NCI-H446 (cell line): ENCODE results near the gene KIF15.
A peak's percentile ranks its signal among the peaks of the same experiment; 100 is the strongest.

ENCODE experiments used
- DNase-seq, 2 experiments: peaks; one replicate each; lab custom pipeline; 2025; lab: John Stamatoyannopoulos, UW

The KIF15 gene

DNA sequence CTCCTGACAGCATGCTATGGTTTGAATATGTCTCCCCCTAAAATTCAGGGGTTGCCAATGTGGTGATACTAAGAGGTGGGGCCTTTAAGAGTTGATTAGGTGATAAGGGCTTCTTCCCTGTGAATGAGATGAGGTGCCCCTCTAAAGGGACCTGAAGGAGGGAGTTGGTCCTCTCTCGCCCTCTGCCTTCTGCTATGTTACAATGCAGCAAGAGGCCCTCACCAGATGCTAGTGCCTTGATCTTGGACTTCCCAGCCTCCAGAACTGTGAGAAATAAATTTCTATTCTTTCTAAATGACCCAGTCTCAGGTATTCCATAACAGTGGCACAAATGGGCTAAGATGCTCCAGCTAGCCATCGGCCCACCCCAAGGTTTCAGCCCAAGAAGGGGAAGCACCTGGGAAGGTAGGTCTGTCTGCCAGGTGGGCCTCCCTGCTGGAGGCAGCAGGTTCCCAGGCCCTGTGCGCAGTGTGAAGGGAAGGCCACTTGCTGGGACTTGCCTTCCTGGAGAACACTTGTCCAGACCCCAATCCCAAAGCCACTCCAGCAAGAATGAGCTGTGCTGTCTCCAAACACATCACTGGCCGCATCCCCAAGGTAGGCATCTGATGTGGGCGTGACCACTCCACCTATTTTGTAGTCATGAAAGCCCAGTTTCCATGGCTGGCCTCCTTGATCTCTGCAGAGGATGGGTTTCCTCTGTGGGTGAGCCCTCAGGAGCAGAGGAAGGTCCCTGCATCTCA, 121.8 kb downstream of the KIF15 start:
- no peak for DNase-seq

DNA sequence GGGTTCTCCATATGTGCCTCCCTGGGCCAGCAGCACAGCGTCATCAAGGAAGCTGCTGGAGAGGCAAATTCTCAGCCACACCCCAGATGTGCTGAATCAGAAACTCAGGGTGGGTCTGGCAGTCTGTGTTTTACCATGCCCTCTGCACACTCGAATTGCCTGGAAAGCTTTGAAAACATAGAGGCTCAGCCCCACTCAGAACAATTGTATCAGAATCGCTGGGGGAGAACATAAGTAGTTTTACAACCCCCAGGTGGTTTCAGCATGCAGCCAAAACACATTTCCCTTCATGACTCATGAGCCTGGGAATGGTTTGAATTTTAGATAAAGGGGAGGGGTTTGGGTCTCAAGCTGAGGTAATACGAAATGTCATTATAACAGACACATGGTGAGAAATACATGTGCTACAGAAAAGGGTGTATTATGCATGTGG, 122.4 kb downstream of the KIF15 start:
- DNase-seq: no peak

DNA sequence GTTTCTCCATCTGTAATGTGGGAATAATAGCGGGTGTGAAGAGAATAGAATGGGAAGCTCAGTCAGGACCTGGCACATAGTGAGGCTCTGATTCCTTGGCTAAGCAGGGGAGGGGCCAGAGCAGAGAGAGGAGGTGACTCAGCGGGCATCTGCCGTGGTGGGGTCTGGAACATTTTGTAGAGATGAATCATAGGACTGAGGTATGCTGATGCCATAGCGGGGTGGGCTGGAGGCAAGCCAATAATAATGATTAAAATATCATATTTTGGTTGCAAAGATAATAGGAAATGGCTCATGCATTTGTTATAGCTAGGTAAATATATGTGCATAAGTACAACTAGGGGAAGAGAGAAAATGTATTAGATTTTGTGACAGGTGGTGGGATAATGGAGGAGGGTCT, 124.0 kb downstream of the KIF15 start:
- DNase-seq: peak; percentile 6 to 58

DNA sequence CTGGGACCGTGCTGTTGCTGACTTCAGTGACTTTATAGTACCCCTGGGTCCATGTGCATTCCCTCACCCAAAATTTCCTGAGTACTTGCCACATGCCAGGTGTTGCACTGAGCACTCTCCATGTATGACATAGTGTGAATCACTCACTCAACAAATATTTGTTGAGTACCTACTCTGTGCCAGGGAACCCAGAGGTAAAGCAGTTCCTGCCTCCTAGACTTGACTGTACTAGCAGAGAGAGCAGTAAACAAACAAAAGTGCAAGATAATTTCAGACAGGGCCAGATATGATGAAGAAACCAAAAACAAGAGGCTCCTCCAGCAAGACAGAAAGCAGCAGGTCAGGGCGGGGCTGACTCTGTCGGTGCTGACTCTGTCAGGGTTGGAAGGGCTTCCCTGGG, 125.0 kb downstream of the KIF15 start:
- DNase-seq: no peak

DNA sequence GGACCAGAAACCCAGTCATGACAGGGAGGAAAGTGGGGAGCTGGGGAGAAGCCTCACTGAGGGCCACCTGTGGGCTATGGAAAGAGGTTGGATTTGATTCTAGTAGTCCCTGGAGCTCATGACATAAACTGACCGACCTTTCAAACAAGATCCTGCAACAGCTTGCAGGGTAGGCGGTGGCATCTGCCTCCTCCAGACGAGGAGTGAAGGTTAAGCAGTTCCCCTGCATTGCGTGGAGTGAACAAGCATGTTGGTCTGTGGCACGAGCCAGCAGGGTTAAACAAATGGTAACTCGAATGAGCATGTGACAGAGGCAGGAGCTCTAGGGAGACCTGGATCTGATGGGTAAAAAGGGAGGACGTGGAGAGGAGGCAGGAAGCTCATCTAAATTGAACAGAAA, 125.5 kb downstream of the KIF15 start:
- DNase-seq: no peak

DNA sequence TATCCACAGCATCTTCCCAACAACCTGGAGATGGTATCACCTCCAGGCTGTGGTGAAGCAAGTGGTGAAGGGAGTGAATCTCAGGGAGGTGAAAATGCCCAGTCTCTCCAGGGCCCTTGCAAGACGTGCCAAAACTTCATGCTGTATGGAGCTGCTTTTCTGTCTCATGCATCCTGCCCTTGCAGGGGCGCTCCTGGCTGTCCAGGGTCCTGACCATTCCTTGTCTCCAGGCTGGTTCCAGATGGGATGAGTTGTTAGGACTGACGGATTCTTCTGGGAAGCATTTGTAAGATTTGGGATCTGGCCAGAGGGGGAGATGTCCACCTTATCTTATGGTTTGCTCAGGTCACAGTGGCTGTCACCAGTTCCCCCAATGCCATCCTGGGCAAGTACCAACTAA, 128.7 kb downstream of the KIF15 start:
- DNase-seq: no peak

DNA sequence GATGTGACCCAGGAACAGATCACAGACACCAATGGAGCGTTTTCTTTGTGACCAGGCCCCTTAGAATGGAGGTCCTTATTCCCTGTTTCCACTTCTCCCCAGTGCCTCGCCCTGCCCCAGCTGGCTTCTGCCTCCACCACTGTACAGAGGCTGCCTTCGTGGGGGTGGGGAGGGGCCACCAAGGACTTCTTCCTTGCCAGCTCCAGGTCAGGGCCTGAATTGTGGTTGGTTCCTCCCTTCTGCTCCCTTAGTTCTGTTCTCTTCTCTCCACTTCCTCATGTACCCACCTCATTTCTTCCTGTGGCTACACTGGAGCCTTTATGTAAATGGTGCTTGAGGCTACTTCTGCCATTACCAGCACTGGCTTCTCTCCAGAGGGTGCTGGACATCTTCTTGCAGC, 129.3 kb downstream of the KIF15 start:
- DNase-seq: no peak

DNA sequence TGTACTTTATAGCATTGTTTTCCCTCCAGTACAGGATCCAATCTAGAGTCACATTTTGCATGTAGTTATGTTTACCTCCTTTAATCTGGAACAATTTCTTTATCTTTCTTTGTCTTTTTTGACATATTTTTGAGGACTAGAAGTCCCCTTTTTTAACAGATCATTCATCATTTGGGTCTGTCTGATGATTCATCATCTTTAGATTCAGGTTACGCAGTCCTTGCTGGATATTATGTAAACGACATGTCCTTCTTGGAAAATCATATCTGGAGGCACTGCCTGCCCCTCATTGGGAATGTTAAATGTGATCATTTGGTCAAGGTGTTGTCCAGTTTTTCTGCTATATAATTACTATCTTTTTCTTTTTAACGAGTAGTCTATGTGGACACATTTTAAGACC, 131.1 kb downstream of the KIF15 start:
- no peak for DNase-seq

DNA sequence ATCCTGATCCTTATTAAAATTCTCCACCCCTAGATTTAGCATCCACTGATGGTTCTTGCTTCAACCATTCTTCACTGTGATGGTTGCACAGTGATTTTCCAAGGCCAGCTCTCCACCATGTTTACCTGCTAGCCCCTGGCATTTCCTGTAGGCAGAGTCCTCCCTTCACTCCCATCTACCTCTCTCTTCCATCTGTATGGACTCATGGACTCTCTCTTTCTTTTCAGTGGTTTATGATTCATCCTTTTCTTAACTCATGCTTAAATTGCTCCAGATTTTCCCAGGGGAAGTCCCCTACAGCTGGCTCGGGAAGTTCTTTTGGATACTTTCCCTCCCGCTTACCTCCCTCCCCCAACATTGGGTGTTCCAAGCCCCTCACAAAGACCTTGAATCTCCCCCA, 131.5 kb downstream of the KIF15 start:
- DNase-seq: no peak

DNA sequence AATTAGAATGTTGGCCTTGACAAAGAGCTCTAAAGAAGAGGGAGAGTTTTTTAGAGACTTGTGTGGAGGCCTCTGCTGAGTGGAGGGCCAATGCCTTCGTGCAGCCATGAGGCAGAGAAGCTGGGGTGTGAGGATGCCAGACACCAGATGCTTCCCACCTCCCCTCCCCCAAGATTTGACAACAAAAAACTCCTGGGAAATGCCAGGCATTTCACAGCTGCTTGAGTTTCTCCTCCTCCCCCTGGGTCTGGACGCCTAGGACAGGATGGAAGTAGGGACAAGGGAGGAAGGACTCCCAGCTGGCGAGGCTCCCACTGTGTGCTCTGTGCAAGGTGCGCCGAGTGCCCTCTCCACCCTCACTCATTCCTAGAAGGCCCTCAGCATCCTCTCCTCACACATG, 132.9 kb downstream of the KIF15 start:
- no peak for DNase-seq

DNA sequence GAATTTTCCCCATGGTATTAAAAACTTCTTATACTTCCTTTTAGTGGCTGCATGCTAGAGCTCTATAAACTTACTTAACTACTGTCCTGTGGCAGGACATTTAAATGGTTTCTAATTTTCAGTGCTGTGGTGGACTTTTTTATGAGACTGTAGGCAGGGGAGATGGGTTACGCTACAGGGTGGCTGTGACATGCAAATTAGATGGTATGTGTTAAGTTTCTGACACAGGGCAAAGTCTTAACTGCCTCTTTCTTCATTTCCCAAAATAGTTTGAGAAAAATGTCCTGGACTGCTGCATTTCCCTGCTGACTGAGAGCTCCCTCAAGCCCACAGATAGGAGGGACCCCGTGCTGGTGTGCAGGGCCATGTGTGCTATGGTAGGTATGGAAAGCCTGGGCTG, 134.8 kb downstream of the KIF15 start:
- DNase-seq: no peak

DNA sequence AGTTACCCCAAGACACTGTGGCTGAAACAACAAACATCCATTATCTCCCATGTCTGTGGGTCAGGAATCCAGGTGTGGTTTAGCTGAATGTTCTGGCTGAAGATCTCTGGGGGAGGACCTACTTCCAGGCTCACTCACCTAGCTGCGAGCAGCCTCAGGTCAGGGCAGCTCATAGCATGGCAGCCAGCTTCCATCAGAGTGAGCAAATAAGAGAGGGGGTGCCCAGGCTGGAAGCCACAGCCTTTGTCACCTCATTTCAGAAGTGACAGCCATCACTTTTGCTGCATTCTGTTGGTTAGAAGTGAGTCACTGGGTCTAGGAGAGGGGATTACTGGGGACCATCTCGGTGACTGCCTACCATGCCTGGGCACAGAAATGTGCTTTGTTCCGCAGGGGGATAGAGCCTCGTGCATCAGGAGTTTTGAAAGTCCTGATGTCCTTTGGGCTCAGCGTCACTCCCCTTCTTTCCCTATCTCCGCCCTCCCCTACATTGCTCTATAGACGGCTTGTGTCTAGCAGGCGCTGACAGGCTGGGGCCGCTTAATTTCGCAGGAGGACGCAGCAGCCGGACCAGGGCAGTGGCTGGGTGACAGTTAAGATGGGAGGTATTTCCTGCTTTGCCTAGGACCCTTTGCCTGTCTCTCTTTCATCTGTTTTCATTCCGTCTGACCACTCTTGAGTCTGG, 138.2 kb downstream of the KIF15 start:
- DNase-seq: no peak

DNA sequence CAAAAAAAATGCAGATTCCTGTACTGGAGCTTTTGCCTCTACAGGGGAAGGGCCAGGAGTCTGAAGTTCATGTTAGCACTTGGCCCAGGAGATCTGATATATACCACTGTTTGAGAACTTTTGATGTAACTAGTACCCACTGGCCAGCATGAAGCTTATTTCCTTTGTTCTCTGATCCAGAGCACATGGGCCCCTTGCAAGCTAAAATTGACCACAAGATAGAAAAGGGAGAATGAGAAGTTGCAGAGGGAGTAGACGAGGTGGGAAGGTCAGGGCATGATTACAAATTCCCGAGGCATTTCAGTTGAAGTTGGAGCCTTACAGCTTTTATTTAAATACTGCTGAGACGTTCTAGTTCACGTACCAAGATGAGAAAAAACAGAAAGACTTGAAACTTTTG, 141.0 kb downstream of the KIF15 start:
- no peak for DNase-seq
